ENCODE measurements around the gene VCAN. TPM values are rescaled to one million over a fixed set of nuclear protein-coding genes. Genes with fewer than 3 reads are reported as not detected.

The VCAN gene
- total and polyA plus RNA-seq, 4 donors, result 0.97 to 15.6 (median 4.8) TPM

GRCh38 chr5:83555263-83555662 lies 83.7 kb downstream of the VCAN start:
- Histone ChIP-seq H3K4me3 (ENCODE audit: low read depth in 1 of 3, low read length in 3 of 3) (no peak overlapping the region), H3K27me3 (ENCODE audit: control insufficient read depth in 4 of 4, insufficient read depth in 4 of 4, low read length in 3 of 4) (no peaks in the 10 kb centered on the region), H3K4me1 (ENCODE audit: control insufficient read depth in 4 of 4, insufficient read depth in 4 of 4, low read length in 3 of 4) (no peaks in the 10 kb centered on the region), H3K36me3 (ENCODE audit: control insufficient read depth in 4 of 4, insufficient read depth in 3 of 4, low read depth in 1 of 4, low read length in 3 of 4) (no peaks in the 10 kb centered on the region), H3K9ac (ENCODE audit: low read depth in 1 of 2, low read length in 2 of 2) (no peak overlapping the region), H3K9me3 (ENCODE audit: control insufficient read depth in 4 of 4, low read length in 3 of 4) (no peaks in the 10 kb centered on the region), H3K27ac (ENCODE audit: low read depth in 1 of 2, low read length in 2 of 2) (no peak overlapping the region)
- DNase-seq (ENCODE audit: low spot score), result no peak
- TF ChIP-seq CTCF (IDR thresholded peaks at IDR 0.05; ENCODE audit: low read depth, low read length, missing input control), result no peak
- TF ChIP-seq YY1 (IDR thresholded peaks at IDR 0.05), result no peak
- no peak for TF ChIP-seq EGR1 (IDR thresholded peaks at IDR 0.05; ENCODE audit: low read depth in 2 of 2)
- TF ChIP-seq JUND (IDR thresholded peaks at IDR 0.05), result no peak
- no peak for TF ChIP-seq REST (IDR thresholded peaks at IDR 0.05)
- TF ChIP-seq RAD21 (IDR thresholded peaks at IDR 0.05), result no peak
- no peak for TF ChIP-seq MAX (IDR thresholded peaks at IDR 0.05)
- TF ChIP-seq HNF4G (IDR thresholded peaks at IDR 0.05), result no peak
- no peak for TF ChIP-seq GABPA (IDR thresholded peaks at IDR 0.05 in 1 of 2, conservative IDR thresholded peaks at IDR 0.05 in 1 of 2)
- no peak for TF ChIP-seq HNF4A (conservative IDR thresholded peaks at IDR 0.05)
- no peak for TF ChIP-seq RXRA (IDR thresholded peaks at IDR 0.05)
- no peak for TF ChIP-seq FOXA1 (IDR thresholded peaks at IDR 0.05)
- TF ChIP-seq FOXA2 (IDR thresholded peaks at IDR 0.05), result no peak
- WGBS, result 95% methylated on average over 2 of the region's 2 CpGs

- Histone ChIP-seq H3K27ac (ENCODE audit: low read depth in 1 of 2, low read length in 2 of 2) (no peak overlapping the region), H3K27me3 (ENCODE audit: control insufficient read depth in 4 of 4, insufficient read depth in 4 of 4, low read length in 3 of 4) (peaks cover 0 to 4% (median 0%) of the 10 kb centered on the region in 4 donors), H3K9ac (ENCODE audit: low read depth in 1 of 2, low read length in 2 of 2) (no peak overlapping the region), H3K4me3 (ENCODE audit: low read depth in 1 of 3, low read length in 3 of 3) (no peak overlapping the region), H3K4me1 (ENCODE audit: control insufficient read depth in 4 of 4, insufficient read depth in 4 of 4, low read length in 3 of 4) (no peaks in the 10 kb centered on the region), H3K9me3 (ENCODE audit: control insufficient read depth in 4 of 4, low read length in 3 of 4) (no peaks in the 10 kb centered on the region), H3K36me3 (ENCODE audit: control insufficient read depth in 4 of 4, insufficient read depth in 3 of 4, low read depth in 1 of 4, low read length in 3 of 4) (no peaks in the 10 kb centered on the region)
- DNase-seq (ENCODE audit: low spot score), result no peak
- TF ChIP-seq GABPA (IDR thresholded peaks at IDR 0.05 in 1 of 2, conservative IDR thresholded peaks at IDR 0.05 in 1 of 2), result no peak
- TF ChIP-seq EGR1 (IDR thresholded peaks at IDR 0.05; ENCODE audit: low read depth in 2 of 2), result no peak
- no peak for TF ChIP-seq ZBTB33 (IDR thresholded peaks at IDR 0.05)
- no peak for TF ChIP-seq FOXA1 (IDR thresholded peaks at IDR 0.05)
- 78% methylated on average over 3 of the region's 3 CpGs for WGBS
Measured at GRCh38 chr5:83556190-83556589, 84.6 kb downstream of the VCAN start.

Measured in liver (tissue), 9 donors.